NCI-H82 (cell line): ENCODE data around the gene CALM1.
A peak's percentile ranks its signal among the peaks of the same experiment; 100 is the strongest.

Experiments
- DNase-seq: peaks from one replicate; lab custom pipeline; 2025; lab: John Stamatoyannopoulos, UW

CALM1 gene

DNA sequence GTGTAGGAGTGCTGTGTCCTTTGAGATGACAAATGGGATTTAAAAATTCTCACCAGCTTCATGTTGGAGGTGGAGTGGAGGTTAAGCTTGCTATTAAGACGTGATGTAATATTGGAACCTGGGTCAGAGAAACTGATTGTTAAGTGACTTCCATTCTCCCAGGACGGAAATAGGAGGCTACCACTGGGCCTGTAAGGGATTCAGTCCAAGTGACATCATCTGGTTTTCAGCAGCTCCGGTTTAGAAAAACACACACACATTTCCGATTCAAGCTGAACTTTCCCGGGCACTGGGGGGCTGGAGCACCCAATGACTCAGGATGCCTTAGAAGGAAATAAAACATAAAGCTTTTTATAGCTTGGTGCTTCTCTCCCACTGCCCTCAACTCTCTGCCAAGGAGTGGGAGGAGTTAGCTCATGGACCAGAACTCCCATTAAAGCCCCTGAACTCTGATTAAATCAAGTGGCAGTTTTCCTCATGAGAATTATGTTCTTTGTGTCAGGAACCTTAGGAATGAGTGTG is 12.4 kb downstream of the CALM1 start:
- DNase-seq, result no peak

DNA sequence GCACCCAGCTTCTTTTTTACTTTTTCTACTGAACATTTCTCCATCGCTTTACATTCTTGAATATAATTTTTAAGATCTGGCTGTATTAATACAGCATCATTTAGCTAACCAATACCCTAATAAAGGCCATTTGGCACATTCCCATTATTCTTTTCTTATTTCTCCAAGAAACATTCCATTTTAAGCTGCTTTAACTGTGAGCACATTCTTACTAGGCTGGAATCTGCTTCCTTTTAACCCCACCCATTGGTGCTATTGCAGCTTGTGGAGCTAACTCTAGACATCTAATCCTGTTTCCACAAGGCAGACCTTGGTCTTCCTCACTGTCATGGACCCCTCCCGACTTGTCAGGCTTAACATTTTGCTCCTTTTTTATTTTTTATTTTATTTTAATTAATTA is 15.2 kb downstream of the CALM1 start:
- DNase-seq, result no peak

DNA sequence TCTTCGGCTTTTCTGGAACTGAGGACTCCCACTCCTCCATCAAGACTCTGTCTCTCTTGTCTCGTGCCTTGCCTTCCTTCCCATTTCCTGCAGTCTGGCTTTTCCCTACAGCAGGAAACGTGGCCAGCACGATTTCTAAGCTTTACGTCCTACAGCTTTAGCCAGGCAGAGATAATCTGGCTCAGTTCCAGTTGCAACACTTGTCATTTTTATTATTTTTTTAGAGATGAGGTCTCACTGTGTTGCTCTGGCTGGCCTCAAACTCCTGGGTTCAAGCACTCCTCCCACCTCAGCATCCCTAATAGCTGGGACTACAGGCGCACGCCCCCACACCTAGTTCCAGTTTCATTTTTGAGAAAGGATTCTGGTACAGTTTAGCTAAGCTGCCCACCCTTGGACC is 19.9 kb downstream of the CALM1 start:
- peak; percentile 21 for DNase-seq

GRCh38 chr14:90418053-90418452 is 21.2 kb downstream of the CALM1 start:
- DNase-seq, result no peak

DNA sequence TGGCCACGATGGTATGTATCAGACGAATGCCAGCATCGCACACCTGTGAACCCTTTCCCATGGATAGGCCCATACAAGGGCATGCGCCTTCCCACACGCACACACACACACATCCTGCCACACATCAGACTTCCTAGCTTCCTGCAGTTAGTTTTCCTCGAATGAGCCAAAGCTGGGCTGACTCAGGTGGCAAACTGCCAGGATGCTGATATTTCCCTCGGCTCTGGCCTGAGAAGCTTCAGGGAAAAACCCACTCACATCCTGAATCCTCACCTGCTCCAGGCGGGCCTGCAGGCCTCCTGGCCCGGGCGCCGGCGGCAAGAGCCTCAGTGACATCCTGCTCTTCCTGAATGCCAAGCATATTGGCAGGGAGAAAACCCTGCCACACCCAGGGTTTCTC is 22.4 kb downstream of the CALM1 start:
- no peak for DNase-seq

GRCh38 chr14:90421001-90421631 is 24.3 kb downstream of the CALM1 start:
- no peak for DNase-seq

DNA sequence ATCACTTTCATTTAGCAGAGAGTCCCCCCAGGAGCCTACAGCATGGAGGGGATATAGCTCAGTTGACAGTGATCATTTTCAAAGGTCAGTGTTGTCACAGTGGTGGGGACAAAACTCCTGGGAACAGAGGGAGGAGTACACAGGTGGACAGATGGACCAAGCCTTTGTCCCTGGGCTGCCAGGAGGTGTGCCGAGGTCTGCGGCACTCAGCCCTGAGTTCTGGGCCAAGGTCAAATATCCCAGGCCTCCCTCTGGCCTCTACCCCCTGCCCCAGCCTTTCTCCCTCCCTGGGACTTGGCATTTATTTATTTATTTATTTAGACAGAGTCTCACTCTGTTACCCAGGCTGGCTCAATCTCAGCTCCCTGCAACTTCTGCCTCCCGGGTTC is 24.8 kb downstream of the CALM1 start:
- no peak for DNase-seq

GRCh38 chr14:90423166-90423565 is 26.3 kb downstream of the CALM1 start:
- DNase-seq, result no peak

GRCh38 chr14:90424075-90424474 is 27.2 kb downstream of the CALM1 start:
- DNase-seq, result no peak

DNA sequence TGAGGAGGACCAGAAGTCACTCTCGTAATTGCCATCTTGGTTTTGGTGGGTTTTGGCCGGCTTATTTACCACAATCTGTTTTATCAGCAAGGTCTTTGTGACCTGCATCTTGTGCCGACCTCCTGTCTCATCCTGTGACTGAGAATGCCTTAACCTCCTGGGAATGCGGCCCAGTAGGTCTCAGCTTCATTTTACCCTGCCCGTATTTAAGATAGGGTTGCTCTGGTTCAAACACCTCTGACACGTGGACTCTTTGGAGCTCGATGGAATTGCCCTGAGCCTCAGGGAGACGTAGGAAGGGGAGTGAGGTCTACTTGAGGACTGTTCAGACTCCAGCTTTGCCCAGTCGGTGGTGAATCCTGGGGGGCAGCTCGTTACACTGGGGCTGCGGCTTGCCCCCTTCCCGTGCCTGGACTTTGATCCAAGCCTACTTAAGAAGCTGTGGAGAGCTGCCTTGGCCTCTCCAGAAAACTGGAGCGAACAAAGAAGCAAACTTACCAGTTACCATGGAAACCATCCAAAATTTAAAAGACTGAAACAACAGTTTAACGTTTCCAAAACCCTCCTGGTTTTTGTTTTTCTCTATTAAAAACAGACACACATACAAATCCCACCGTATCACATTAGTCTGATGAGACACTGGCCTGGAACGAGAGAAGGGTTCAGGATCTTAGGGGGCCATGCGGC is 28.0 kb downstream of the CALM1 start:
- no peak for DNase-seq

DNA sequence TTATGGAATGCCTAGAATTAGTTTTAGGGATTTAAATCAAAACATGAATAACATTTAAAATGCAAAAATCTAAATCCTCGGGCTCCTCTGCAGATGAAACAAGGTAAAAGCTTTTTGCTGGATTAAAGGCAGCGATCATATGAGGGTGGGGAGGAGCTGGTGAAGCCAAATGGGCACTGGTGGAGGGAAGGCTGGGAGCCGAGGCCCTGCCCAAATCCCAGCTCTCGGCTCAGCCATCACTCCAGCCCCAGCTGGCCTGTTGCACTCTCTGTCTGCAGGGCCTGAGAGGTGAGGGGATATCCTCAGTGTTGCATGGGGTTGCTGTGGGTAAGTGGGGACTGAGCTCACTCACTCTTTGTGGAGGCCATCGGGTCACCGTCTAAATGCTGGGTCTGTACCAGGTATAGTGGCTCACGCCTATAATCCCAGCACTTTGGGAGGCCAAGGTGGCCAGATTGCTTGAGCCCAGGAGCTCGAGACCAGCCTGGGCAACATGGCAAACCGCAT is 28.6 kb downstream of the CALM1 start:
- DNase-seq, result no peak

DNA sequence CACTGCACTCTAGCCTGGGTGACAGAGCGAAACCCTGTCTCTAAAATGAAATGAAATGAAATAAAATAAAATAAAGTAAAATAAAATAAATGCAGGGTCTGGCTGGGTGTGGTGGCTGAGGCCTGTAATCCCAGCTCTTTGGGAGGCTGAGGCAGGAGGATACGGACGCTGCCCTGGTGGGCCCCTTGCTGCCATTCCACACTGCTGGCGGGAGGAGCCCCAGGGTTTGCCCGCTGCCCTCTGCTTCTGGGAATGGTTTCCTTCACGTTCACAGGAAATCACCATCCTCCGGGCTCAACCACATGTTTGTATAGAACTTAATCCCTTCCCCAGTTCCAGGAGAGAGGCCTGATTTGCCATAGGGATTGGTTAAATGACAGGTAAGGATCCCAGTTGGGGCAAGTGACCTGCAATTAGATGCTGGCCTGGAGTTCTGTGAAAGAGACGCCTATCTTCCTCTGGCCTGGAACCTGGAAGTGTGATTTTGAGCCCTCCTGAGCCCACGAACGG is 29.3 kb downstream of the CALM1 start:
- peak; percentile 9 for DNase-seq

- DNase-seq, result peak; percentile 45
These were observed 29.8 kb downstream of the CALM1 start for GRCh38 chr14:90426663-90427062.

- no peak for DNase-seq
These were observed 31.1 kb downstream of the CALM1 start for GRCh38 chr14:90427848-90428426.

- DNase-seq, result peak; percentile 13
These were observed 31.8 kb downstream of the CALM1 start for GRCh38 chr14:90428676-90429075.

GRCh38 chr14:90429236-90429635 is 32.4 kb downstream of the CALM1 start:
- DNase-seq, result no peak

GRCh38 chr14:90429754-90430153 is 32.9 kb downstream of the CALM1 start:
- peak; percentile 17 for DNase-seq

DNA sequence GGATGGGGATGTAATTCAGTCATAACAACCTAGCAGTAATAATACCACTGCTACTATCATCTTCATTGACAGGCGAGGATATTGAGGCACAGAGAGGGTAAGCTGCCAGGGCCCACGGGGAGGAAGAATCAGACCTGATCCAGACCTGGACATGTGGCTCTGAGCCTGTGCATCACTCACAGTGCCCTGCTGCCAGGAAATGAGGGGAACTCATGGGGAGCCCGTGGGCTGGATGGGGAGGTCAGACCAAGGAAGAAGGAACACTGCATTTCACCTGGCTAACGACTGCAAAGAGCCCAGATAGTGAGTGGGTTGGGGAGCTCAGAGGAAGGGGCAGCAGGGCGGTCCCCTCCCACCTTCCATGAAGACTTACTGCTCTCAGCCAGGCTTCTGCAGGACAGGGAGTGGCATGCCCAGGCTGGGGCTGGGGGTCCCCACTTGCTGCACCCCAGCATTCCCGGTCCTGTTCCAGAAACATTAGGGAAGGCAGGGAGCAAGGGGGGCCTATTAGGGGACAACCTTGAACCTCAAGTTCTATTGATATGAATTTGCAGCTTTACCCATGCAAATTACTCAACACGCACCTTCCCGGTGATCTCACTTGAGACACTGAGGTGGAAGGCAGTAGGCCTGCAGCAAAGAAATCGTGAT is 37.7 kb downstream of the CALM1 start:
- DNase-seq, result no peak

GRCh38 chr14:90438841-90439240 is 42.0 kb downstream of the CALM1 start:
- no peak for DNase-seq

DNA sequence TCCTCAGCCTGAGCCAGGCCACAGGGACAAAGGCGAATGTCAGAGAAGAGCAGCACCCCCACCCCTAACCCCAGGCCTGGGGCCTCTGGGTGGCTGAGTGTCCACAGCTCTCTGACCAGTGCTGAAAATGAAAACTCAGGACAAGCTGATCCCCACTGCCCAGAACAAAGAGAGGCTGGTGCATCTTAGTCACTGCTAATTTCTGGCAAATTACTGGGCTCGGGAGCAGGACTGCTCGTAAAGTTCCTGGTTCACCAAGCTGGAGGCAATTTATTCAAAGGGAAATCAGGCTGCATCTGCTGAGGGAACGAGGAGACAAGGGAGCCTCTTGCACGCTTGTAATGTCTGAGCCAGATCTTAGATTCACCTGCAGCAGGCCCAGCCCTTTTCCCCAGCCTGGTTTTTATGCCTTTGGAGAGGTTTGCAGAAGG is 43.2 kb downstream of the CALM1 start:
- peak; percentile 13 for DNase-seq

GRCh38 chr14:90440592-90440991 is 43.8 kb downstream of the CALM1 start:
- DNase-seq, result no peak

GRCh38 chr14:90442388-90442787 is 45.6 kb downstream of the CALM1 start:
- DNase-seq, result peak; percentile 64
